GM21390 (cell line): Measurements from ENCODE around the gene EDNRB.
A peak's percentile ranks its signal among the peaks of the same experiment; 100 is the strongest.

Source experiments
- ATAC-seq: cut with Tn5 transposase; IDR thresholded peaks from one replicate; pipeline ENCODE4 v1.9.1; 2021; ENCODE audit not compliant: unreplicated experiment

The EDNRB gene

DNA sequence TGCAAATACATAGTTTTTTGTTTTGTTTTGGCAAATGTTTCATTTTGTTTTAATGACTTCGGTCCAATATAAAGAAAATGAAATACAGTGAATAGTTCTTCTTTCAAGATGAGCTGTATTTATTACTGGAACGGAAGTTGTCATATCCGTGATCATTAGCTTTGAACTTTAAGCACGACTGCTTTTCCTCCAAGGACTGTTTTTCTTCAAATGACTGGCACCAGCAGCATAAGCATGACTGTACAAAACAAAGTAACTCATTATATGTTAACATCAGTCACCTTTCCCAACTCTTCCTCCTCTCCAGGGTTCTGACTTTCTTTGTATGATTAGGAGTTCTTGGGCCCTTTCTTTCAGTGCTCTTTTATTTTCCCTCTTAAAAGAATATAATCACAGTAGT is 20.5 kb downstream of the EDNRB start:
- peak; percentile 98 for ATAC-seq

- no peak for ATAC-seq
Measured at GRCh38 chr13:77896977-77897376, 21.7 kb downstream of the EDNRB start.

DNA sequence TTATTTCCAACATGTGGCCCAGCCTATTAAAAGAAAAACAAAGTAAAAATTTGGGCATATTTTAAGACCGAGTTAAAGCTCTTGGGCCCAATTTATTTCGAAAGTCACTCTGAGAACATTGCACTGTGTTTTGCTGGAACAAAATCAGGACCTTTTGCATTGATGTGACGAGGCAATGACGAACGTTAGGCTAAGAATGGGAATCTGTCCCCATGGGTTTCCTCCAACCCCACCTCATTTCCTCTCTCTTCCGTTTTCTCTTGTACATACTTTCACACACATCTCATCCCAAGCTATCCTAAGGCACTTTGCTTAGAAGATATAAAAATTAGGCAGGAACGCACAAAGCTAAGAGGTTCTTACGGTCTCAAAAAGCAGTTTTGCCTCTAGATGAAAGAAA is 22.1 kb downstream of the EDNRB start:
- no peak for ATAC-seq

DNA sequence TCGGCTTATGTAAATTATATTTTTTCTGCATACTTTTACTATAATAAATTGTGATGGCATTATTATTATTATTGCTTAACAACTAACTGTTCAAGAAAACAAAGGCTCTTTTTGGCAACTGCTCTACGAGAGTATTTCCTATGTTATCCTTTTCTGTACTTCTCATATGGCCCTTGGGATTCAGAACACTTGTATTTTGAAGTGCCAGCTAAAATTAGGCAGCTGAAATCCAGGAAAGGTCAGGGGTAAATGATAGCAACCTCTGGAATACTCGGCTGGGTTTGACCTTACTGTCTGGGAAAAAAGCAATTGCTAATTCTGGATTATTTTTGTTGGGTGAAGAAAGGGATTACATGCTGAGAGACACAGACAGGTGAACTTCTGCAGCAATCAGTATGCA is 23.9 kb downstream of the EDNRB start:
- ATAC-seq: no peak

DNA sequence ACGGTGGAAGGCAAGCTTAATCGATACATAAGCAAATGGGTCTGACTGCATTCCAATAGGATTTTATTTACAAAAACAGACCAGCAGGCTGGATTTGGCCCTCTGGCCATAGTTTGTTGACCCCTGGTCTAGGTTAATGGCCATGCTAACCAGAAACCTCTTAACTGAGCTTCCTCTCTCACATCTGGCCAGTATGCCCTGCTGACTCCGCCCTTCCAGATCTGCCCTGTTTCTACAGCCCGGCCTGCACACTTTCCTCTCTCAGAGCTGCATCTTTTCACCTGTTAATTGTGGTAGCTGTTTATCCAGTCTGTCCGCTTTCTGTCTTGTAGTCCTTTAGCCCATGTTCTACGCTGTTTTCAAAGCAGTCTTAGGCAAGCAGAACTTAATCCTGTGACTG is 25.6 kb downstream of the EDNRB start:
- ATAC-seq: no peak

DNA sequence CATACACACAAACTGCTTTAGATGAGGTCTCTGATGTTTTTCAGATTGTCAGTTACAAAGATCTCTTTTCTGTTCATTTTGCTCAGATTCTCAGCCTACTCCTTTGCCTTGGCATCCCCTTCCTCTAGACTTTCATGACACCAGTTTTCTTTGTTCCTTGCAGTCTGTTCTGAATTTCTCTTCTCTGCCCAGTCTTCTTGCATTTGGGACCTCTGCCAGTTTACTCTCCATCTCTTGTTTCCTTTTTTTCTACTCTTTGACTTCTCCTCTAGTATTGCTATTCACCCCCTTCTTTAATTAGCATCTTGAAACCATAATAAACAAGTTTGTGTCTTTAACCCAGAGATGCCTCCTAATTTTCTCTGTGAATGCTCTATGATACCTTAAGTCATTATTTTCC is 26.1 kb downstream of the EDNRB start:
- no peak for ATAC-seq

DNA sequence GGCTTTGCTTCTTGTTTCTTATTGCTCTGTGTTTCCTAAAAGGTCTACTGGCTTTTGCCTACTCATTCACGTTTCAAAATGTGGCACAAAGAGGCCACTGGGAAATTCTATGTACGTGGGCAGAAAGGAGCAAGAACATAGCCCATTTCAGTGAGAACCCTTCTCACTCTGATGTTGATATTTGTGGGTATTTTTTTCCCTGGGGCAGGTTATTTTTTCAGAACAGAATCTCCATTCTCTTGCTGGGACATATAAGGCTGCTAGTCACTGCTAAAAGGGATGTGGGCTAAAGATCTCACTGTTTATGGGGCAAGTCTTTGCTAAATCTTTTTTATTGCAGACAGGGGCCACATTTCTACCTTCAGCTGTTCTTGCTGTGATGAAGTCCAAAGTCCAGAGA is 27.1 kb downstream of the EDNRB start:
- ATAC-seq: no peak

- ATAC-seq: no peak
Measured at GRCh38 chr13:77891041-77891440, 27.6 kb downstream of the EDNRB start.

DNA sequence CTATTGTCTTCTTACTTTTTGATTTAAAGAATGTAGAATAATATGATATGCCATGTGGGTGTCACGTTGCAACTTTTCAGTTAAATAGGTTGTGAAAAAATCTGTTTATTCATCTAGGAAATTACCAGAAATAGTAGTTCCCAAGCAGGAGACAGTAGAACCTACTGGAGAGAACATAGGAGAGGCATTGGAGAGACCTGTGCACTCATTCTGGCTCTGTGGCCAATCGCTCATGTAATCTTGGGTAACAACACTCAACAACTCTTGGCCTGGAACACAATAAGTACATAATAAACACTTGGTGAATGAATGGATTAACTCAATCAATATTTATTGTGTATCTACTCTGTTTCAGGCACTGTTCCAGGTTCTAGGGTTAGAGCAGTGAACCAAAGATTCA is 35.3 kb downstream of the EDNRB start:
- ATAC-seq: no peak

- ATAC-seq: no peak
Measured at GRCh38 chr13:77878190-77878589, 40.4 kb downstream of the EDNRB start.

- ATAC-seq: no peak
Measured at GRCh38 chr13:77876176-77876575, 42.5 kb downstream of the EDNRB start.

- ATAC-seq: no peak
Measured at GRCh38 chr13:77874406-77874805, 44.2 kb downstream of the EDNRB start.

- no peak for ATAC-seq
Measured at GRCh38 chr13:77872995-77873394, 45.6 kb downstream of the EDNRB start.

GRCh38 chr13:77871596-77871995 is 47.0 kb downstream of the EDNRB start:
- no peak for ATAC-seq

DNA sequence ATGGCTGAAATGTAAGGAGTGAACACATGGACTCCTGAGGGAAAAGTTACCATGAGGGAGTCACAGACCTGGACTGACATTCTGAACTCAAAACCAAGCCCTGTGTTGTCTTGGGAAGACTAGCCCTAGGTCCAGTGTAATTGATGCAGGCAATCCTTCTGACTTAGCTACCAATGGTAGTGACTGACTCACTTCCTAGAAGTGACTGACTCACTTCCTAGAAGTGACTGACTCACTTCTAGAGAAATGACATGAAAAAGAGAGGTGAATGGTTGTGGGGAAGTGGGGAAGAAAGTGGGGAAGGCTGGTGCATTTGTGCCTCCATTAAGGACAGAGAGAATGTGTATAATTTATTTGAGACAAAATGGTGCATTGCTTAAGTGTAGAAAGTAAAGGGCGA is 49.9 kb downstream of the EDNRB start:
- no peak for ATAC-seq

GRCh38 chr13:77866971-77867370 is 51.7 kb downstream of the EDNRB start:
- no peak for ATAC-seq

DNA sequence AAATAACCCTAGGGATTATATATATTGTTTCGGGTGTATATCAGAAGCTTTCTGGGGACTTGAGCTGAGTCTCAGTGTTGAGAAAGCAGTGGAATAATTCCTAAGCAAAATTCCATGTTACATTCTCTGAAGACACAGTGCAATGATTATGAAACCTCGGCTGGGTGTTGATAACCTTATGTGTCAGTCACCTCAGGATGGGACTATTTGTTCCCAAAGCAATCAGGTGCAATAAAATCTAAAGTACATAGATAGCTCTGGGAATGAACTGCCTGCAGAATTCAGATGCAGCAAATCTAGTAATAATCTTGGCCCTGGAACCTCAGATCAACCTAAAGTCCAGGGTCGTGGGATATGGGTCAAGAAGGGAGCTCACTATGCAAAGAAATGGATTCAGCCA is 53.0 kb downstream of the EDNRB start:
- no peak for ATAC-seq

GRCh38 chr13:77863144-77863543 is 55.5 kb downstream of the EDNRB start:
- ATAC-seq: no peak

DNA sequence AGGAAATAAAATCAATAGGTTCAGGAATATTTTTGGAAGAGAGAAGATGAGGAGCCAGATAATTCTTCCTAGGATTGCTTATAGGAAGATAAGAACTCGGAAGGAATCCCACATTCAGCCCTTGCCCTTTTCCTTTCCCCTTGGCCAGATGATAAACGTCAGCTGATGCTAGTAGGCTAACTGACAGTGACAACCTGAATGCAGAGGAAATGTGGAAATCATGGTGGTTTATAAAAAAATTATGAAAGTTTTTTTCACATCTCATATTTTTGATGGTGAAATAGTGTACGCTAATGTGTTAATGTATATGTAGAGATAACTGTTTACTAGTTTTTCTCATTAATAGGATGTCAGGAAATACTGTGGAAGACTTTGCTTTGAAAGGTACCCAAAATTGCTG is 56.9 kb downstream of the EDNRB start:
- ATAC-seq: no peak

- no peak for ATAC-seq
Measured at GRCh38 chr13:77860507-77860981, 58.1 kb downstream of the EDNRB start.

DNA sequence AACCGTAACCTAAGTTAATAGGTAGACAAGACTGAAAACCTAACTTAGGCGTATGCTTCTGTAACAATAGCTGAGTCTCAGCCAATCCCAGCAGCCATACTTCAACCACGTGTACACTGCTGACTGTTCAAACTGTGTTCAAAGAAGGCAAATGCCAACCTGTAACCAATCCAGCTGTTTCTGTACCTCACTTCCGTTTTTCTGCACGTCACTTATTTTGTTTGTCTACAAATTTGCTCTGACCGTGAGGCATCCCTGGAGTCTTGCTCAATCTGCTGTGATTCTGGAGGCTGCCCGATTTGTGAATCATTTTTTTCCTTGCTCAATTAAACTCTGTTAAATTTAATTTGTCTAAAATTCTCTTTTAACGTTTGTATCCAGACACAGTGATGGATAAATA is 59.2 kb downstream of the EDNRB start:
- ATAC-seq: no peak

GRCh38 chr13:77857531-77858209 is 61.0 kb downstream of the EDNRB start:
- no peak for ATAC-seq

DNA sequence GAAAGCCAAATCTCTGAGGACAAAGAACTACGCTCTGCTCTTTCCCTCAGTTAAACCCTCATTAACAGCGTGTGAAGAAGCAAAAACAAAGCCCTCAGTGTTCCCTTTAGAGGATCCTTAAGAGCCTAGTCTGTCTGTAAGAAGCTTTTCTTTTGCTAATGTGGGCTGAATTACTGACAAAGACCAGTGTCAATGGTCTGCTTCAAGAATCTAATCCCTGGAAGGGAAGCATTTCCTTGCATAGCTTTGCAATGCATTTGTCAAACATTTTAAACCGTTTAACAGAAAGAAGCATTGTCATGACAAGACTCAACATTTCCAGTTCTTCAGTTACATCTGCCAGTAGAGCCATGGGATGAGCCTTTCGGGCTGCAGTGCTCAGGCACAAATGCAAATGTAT is 64.9 kb downstream of the EDNRB start:
- ATAC-seq: no peak
